ENCODE data around the gene DIS3L2. TPM values are rescaled to one million over a fixed set of nuclear protein-coding genes. Genes with fewer than 3 reads are reported as not detected.
A peak's percentile ranks its signal among the peaks of the same experiment; 100 is the strongest.

The DIS3L2 gene
- total and polyA plus RNA-seq, 7 donors, result 10.7 to 20.8 (median 16.0) TPM

DNA sequence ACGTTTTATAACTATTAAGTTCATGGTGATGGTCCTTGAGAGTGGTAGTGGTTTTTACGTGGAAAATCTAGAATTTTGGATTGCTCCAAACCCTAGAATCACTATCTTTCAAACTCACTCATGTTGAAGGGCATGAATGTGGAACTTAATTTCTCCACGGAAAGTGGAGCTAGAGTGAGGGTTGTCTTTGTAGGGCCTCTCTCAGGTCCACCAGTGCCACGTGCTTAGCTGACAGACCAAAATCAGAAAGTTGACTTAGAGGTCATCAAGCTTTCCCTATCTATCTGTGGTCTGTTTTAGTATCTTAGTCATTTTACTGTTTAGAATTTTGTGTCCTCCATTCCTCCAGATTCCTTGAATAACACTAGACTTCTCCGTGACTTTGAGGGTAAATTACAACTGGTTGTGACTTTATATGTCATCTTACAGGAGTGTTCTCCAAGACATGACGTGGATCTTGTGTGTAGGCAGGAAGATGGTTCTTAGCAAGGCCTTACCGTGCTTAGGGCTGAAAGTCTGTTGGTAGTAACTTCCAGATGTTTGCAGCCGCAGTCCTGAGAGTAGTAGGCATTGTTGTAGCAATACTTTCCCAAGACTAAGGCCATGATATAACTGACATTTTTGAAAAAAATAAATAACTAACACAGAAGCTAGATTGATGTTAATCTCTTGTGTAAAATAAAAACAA lies 26.8 kb downstream of the DIS3L2 start:
- DNase-seq, result no peak
- Histone ChIP-seq H3K27ac (no peak overlapping the region), H3K4me1 (peaks cover 8% of the 10 kb centered on the region), H3K9me3 (no peaks in the 10 kb centered on the region), H3K4me3 (no peak overlapping the region), H3K27me3 (ENCODE audit: insufficient read depth in 3 of 3, low read length in 2 of 3) (no peaks in the 10 kb centered on the region), H3K36me3 (ENCODE audit: insufficient read depth in 1 of 2, low read depth in 1 of 2) (no peaks in the 10 kb centered on the region)
- ATAC-seq, result no peak
- intact Hi-C loops (cut with DNase I), result no loop called here
- TF ChIP-seq, protein P1, sequence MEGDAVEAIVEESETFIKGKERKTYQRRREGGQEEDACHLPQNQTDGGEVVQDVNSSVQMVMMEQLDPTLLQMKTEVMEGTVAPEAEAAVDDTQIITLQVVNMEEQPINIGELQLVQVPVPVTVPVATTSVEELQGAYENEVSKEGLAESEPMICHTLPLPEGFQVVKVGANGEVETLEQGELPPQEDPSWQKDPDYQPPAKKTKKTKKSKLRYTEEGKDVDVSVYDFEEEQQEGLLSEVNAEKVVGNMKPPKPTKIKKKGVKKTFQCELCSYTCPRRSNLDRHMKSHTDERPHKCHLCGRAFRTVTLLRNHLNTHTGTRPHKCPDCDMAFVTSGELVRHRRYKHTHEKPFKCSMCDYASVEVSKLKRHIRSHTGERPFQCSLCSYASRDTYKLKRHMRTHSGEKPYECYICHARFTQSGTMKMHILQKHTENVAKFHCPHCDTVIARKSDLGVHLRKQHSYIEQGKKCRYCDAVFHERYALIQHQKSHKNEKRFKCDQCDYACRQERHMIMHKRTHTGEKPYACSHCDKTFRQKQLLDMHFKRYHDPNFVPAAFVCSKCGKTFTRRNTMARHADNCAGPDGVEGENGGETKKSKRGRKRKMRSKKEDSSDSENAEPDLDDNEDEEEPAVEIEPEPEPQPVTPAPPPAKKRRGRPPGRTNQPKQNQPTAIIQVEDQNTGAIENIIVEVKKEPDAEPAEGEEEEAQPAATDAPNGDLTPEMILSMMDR (IDR thresholded peaks at IDR 0.05), result no peak
- 70 to 78% (median 74%) methylated on average over 8 of the region's 8 CpGs for WGBS, 3 donors

- H3K9me3 ChIP-seq, result no peaks in the 10 kb centered on the region
- no peak overlapping the region for H3K27ac ChIP-seq
- peaks cover 4% of the 10 kb centered on the region for H3K4me1 ChIP-seq
- TF ChIP-seq, protein P1 (IDR thresholded peaks at IDR 0.05), result no peak
- no peaks in the 10 kb centered on the region for H3K36me3 ChIP-seq (ENCODE audit: insufficient read depth in 1 of 2, low read depth in 1 of 2)
- H3K27me3 ChIP-seq (ENCODE audit: insufficient read depth in 3 of 3, low read length in 2 of 3), result no peaks in the 10 kb centered on the region
- intact Hi-C loops (cut with DNase I), result no loop called here
- WGBS, 3 donors, result 67 to 72% (median 68%) methylated on average over 3 of the region's 3 CpGs
- no peak overlapping the region for H3K4me3 ChIP-seq
- no peak for ATAC-seq
- no peak for DNase-seq
These were observed 30.2 kb downstream of the DIS3L2 start for GRCh38 chr2:231991664-231992063.

DNA sequence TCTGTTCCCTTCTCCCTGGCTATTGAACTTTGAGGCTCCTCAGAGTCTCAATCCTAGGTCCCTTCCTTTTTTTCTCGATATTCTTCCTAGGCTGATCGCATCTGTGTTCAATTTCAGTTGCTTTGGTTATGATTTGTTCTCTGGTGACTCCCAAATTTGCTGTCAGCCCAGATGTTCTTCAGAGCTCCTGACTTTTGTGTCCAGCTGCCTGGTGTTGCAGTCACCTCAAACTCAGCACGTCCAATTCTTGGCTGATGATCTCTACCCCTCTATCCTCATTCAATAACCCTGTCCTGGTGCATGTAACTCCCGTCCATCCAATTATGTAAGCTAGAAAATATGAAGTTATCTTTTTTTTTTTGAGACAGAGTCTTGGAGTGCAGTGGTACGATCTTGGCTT lies 31.4 kb downstream of the DIS3L2 start:
- intact Hi-C loops (cut with DNase I), result no loop called here
- WGBS, 3 donors, result 65 to 69% (median 69%) methylated on average over 5 of the region's 5 CpGs
- no peak for ATAC-seq

DNA sequence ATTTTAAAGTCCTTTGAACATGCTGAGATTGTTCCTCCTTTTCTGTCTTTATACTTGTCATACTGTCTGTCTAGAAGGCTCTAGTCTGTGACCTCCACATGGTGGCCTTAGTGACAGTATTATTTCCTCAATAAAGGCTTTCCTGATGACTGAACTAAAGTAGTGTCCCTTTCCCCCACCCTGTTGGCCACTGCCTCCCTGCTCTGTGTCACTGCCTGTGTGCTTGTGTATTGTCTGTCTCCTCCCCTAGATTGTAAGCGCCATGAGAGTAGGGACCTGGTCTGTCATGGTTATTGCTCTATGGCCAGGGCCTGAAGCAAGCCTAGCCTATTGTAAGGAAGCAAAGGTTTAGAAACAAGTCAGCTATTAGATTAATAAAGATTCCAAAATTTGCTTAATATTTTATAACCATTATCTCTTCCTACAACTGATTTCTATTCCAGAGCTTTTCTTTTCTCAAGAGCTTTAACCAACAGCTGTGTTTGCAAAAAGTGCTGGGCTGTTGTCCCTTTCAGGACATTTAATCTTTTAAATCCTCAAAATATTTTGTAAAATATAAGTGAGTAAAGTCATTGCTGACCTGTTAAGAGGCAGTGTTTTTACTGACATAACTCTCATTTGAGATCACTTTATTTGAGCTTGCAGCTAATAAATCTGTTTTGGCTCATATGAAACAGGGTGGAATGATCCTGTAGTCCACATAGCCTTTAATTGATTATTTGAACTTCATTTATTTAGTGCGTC lies 35.5 kb downstream of the DIS3L2 start:
- intact Hi-C loops (cut with DNase I), result no loop called here

More for the DNA sequence above, 31.4 kb downstream of the DIS3L2 start:
- Histone ChIP-seq H3K27me3 (ENCODE audit: insufficient read depth in 3 of 3, low read length in 2 of 3) (no peaks in the 10 kb centered on the region), H3K4me1 (peaks cover under 1% of the 10 kb centered on the region), H3K4me3 (no peak overlapping the region), H3K27ac (no peak overlapping the region), H3K9me3 (no peaks in the 10 kb centered on the region), H3K36me3 (ENCODE audit: insufficient read depth in 1 of 2, low read depth in 1 of 2) (no peaks in the 10 kb centered on the region)
- DNase-seq, result no peak
- TF ChIP-seq, protein P1 (IDR thresholded peaks at IDR 0.05), result no peak

More for the DNA sequence above, 35.5 kb downstream of the DIS3L2 start:
- no peak for DNase-seq
- peak in 1 of 4 donors; percentile 30 for ATAC-seq
- Histone ChIP-seq H3K9me3 (no peaks in the 10 kb centered on the region), H3K27ac (no peak overlapping the region), H3K4me1 (peaks cover 6% of the 10 kb centered on the region), H3K27me3 (ENCODE audit: insufficient read depth in 3 of 3, low read length in 2 of 3) (no peaks in the 10 kb centered on the region), H3K4me3 (no peak overlapping the region), H3K36me3 (ENCODE audit: insufficient read depth in 1 of 2, low read depth in 1 of 2) (no peaks in the 10 kb centered on the region)
- TF ChIP-seq, protein P1 (IDR thresholded peaks at IDR 0.05), result no peak
- WGBS, 3 donors, result 86 to 88% (median 87%) methylated on average over 2 of the region's 2 CpGs
